Trophoblast cell (in vitro differentiated cells and primary cell): ENCODE measurements around the gene KSR1.

Experiments
- DNase-seq, 2 donors: peaks; one replicate each; pipeline ENCODE4 v3.0.0-alpha.2; 2016
- H2AFZ ChIP-seq: 2 replicates; pipeline ENCODE4 v1.6.1; 2013; ENCODE audit warnings: low read length, moderate library complexity, mild to moderate bottlenecking; ENCODE audit not compliant: insufficient read depth, poor library complexity
- H2AK5ac ChIP-seq: 2 replicates; pipeline ENCODE4 v1.6.1; 2013; ENCODE audit warnings: mild to moderate bottlenecking, low read length
- H2BK120ac ChIP-seq: 2 replicates; pipeline ENCODE4 v1.6.1; 2013; ENCODE audit warnings: low read length, mild to moderate bottlenecking, moderate library complexity; ENCODE audit not compliant: insufficient read depth, poor library complexity
- H2BK12ac ChIP-seq: 2 replicates; pipeline ENCODE4 v1.6.1; 2013; ENCODE audit warnings: mild to moderate bottlenecking, low read length, moderate library complexity
- H2BK5ac ChIP-seq: 2 replicates; pipeline ENCODE4 v1.6.1; 2013; ENCODE audit warnings: low read length, low read depth, moderate library complexity, mild to moderate bottlenecking; ENCODE audit not compliant: poor library complexity
- H3K14ac ChIP-seq: 2 replicates; pipeline ENCODE4 v1.6.1; 2013; ENCODE audit warnings: mild to moderate bottlenecking, low read length
- H3K18ac ChIP-seq: 2 replicates; pipeline ENCODE4 v1.6.1; 2013; ENCODE audit warnings: mild to moderate bottlenecking, low read length
- H3K23ac ChIP-seq: 2 replicates; pipeline ENCODE4 v1.6.1; 2013; ENCODE audit warnings: low read length
- H3K27ac ChIP-seq: 2 replicates; pipeline ENCODE4 v1.5.1; 2013; ENCODE audit warnings: low read depth, mild to moderate bottlenecking, inconsistent platforms, low read length, moderate library complexity
- H3K27me3 ChIP-seq: 2 replicates; pipeline ENCODE4 v1.6.1; 2013; ENCODE audit warnings: inconsistent platforms, mild to moderate bottlenecking, low read length, moderate library complexity; ENCODE audit not compliant: insufficient read depth
- H3K36me3 ChIP-seq, 2 experiments: 1 replicate in 1 of 2; 2 replicates in 1 of 2; pipeline ENCODE4 v1.6.1; 2013; ENCODE audit warnings: low read length in 2 of 2, mild to moderate bottlenecking in 2 of 2, moderate library complexity in 1 of 2; ENCODE audit not compliant: insufficient read depth in 2 of 2, control insufficient read depth in 1 of 2
- H3K4ac ChIP-seq: 2 replicates; pipeline ENCODE4 v1.6.1; 2013; ENCODE audit warnings: low read depth, mild to moderate bottlenecking, low read length, moderate library complexity
- H3K4me1 ChIP-seq, 2 experiments: 1 replicate in 1 of 2; 2 replicates in 1 of 2; pipeline ENCODE4 v1.6.1; 2013; ENCODE audit warnings: low read length in 2 of 2, mild to moderate bottlenecking in 2 of 2, moderate library complexity in 1 of 2; ENCODE audit not compliant: insufficient read depth in 2 of 2, control insufficient read depth in 1 of 2
- H3K4me2 ChIP-seq: 2 replicates; pipeline ENCODE4 v1.6.1; 2013; ENCODE audit warnings: inconsistent platforms, mild to moderate bottlenecking, low read length, moderate library complexity
- H3K4me3 ChIP-seq: 2 replicates; pipeline ENCODE4 v1.5.1; 2013; ENCODE audit warnings: mild to moderate bottlenecking, low read depth, low read length, inconsistent platforms
- H3K79me1 ChIP-seq: one replicate; pipeline ENCODE4 v1.6.1; 2013; ENCODE audit warnings: low read length
- H3K79me2 ChIP-seq: 2 replicates; pipeline ENCODE4 v1.6.1; 2013; ENCODE audit warnings: low read length, mild to moderate bottlenecking; ENCODE audit not compliant: control insufficient read depth, insufficient read depth, poor library complexity
- H3K9ac ChIP-seq: 2 replicates; pipeline ENCODE4 v1.6.1; 2013; ENCODE audit warnings: mild to moderate bottlenecking, low read length
- H3K9me3 ChIP-seq: 2 replicates; pipeline ENCODE4 v1.6.1; 2013; ENCODE audit warnings: low read depth, mild to moderate bottlenecking, control low read depth, inconsistent platforms, low read length; ENCODE audit not compliant: insufficient read depth
- H4K12ac ChIP-seq: 2 replicates; pipeline ENCODE4 v1.6.1; 2013; ENCODE audit warnings: low read depth, mild to moderate bottlenecking, low read length, moderate library complexity
- H4K8ac ChIP-seq: 2 replicates; pipeline ENCODE4 v1.6.1; 2013; ENCODE audit warnings: low read depth, mild to moderate bottlenecking, low read length, moderate library complexity
- H4K91ac ChIP-seq: one replicate; pipeline ENCODE4 v1.6.1; 2013; ENCODE audit warnings: low read depth, mild to moderate bottlenecking, low read length, moderate library complexity
- WGBS: extraction: QIAGEN DNeasy Blood & Tissue Kit; methylation state at CpG from one replicate; pipeline ENCODE4 v1.1.7; 2013; ENCODE audit warnings: missing lambda C conversion rate; ENCODE audit not compliant: insufficient read length, insufficient coverage; ENCODE audit errors: extremely low coverage; 5-methylcytosine and 5-hydroxymethylcytosine counted together

Gene KSR1

DNA sequence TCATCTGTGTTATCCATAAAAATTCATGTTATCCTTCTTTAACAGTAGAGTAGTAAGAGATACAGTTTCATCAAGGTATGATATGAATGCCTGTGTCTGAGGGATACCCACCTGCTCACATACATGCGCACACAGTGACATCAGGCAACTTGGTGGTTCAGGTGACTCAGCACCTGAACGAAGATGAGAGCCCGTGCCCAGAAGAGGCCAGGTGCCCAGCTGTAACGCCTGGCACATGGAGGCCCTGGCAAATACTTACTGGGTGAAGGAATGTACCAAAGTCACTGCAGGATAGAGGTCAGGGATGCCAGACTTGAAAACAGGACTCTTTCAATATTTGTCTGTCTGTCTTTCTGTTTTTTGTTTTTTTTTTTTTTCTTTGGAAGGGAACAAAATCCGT, 102.1 kb downstream of the KSR1 start:
- Histone ChIP-seq H2BK120ac (no peak overlapping the region), H3K4me2 (no peak overlapping the region), H3K36me3 (peaks cover 2 to 4% of the 10 kb centered on the region in 2 experiments), H2BK12ac (no peak overlapping the region), H2BK5ac (no peak overlapping the region), H2AK5ac (no peak overlapping the region), H3K27me3 (no peaks in the 10 kb centered on the region), H3K27ac (no peak overlapping the region), H2AFZ (no peak overlapping the region), H3K18ac (no peak overlapping the region), H3K4me3 (no peak overlapping the region), H4K8ac (no peak overlapping the region), H3K4me1 (peaks cover 0 to 2% of the 10 kb centered on the region in 2 experiments), H3K14ac (no peak overlapping the region), H3K9me3 (no peaks in the 10 kb centered on the region), H3K4ac (no peak overlapping the region), H4K91ac (no peak overlapping the region), H3K9ac (no peak overlapping the region), H4K12ac (no peak overlapping the region), H3K79me2 (no peaks in the 10 kb centered on the region), H3K23ac (no peak overlapping the region), H3K79me1 (peaks cover under 1% of the 10 kb centered on the region)
- DNase-seq: peak in 1 of 2 donors; percentile 42
- WGBS: no CpG with 5 or more reads among the region's 5 CpGs

- no peak overlapping the region for H3K23ac ChIP-seq
- peaks cover 0 to 2% of the 10 kb centered on the region in 2 experiments for H3K4me1 ChIP-seq
- H4K12ac ChIP-seq: no peak overlapping the region
- no peak overlapping the region for H2BK12ac ChIP-seq
- H3K27ac ChIP-seq: no peak overlapping the region
- H3K27me3 ChIP-seq: no peaks in the 10 kb centered on the region
- H3K18ac ChIP-seq: no peak overlapping the region
- H2BK120ac ChIP-seq: no peak overlapping the region
- WGBS: no CpG with 5 or more reads among the region's 12 CpGs
- H4K91ac ChIP-seq: no peak overlapping the region
- no peak overlapping the region for H2BK5ac ChIP-seq
- H2AK5ac ChIP-seq: no peak overlapping the region
- no peaks in the 10 kb centered on the region for H3K79me1 ChIP-seq
- H3K4ac ChIP-seq: no peak overlapping the region
- no peak overlapping the region for H3K14ac ChIP-seq
- H4K8ac ChIP-seq: no peak overlapping the region
- no peaks in the 10 kb centered on the region for H3K79me2 ChIP-seq
- H2AFZ ChIP-seq: no peak overlapping the region
- no peak overlapping the region for H3K9ac ChIP-seq
- no peak overlapping the region for H3K4me2 ChIP-seq
- H3K4me3 ChIP-seq: no peak overlapping the region
- H3K9me3 ChIP-seq: no peaks in the 10 kb centered on the region
- H3K36me3 ChIP-seq: peaks cover 4 to 5% of the 10 kb centered on the region in 2 experiments
- DNase-seq: peak; percentile 44 to 71
Observed at GRCh38 chr17:27558842-27559505, 102.7 kb downstream of the KSR1 start.

DNA sequence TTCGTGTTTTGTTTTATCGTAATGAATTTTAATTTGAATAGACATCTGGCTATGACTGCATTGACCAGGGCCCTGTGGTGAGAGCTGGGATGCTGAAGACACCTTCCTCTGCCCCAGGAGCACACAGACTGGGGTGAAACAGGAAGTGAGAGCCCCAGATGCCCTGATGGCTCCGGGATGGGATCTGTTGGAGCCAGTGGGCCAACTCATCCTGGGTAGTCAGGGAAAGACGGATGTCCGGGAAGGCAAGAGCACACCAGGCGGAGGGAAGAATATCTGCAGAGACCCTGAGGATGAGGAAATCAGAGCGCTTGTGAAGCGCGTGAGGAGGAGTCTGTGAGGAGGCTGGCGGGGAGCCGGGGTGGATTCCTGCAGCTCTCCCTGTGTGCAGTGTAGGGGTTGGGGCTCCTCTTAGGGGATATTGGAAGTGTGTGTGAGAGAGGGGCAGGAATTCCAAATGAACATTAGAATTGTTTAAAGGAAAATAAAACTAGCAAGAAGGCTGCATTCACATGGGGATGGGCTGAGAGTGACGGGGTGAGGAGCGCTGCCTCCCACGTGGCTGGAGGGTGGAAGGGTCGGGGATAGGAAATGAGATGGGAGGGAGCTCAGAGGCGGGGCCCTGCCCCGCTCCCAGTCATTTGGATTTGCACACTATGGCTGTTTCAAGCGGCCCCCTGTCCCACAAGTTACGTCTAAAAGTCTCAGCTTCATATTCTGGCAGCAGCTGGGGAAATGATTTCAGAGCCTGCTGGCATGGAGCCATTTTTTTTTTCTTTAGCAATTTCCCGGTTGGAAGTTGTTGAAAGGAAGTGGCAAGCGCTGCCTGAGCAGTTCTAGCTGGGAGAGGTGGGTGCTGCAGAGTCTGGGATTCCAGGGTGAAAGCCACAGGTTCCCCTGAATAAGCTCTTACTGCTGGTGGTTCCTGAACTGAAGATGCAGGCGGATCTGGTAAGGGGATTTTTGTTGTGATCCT, 103.5 kb downstream of the KSR1 start:
- Histone ChIP-seq H3K4me3 (no peak overlapping the region), H3K4me1 (peaks cover 0 to 2% of the 10 kb centered on the region in 2 experiments), H4K12ac (no peak overlapping the region), H3K4me2 (no peak overlapping the region), H3K23ac (no peak overlapping the region), H3K36me3 (peaks cover 2 to 5% of the 10 kb centered on the region in 2 experiments), H3K18ac (no peak overlapping the region), H3K27me3 (no peaks in the 10 kb centered on the region), H2BK120ac (no peak overlapping the region), H4K91ac (no peak overlapping the region), H4K8ac (no peak overlapping the region), H3K27ac (no peak overlapping the region), H3K14ac (no peak overlapping the region), H3K79me1 (no peaks in the 10 kb centered on the region), H3K4ac (no peak overlapping the region), H3K9ac (no peak overlapping the region), H3K9me3 (no peaks in the 10 kb centered on the region), H2BK5ac (no peak overlapping the region), H2AFZ (no peak overlapping the region), H2BK12ac (no peak overlapping the region), H3K79me2 (no peaks in the 10 kb centered on the region), H2AK5ac (no peak overlapping the region)
- WGBS: no CpG with 5 or more reads among the region's 22 CpGs
- DNase-seq: no peak

- no peak overlapping the region for H3K14ac ChIP-seq
- H3K9ac ChIP-seq: no peak overlapping the region
- H3K36me3 ChIP-seq: peaks cover 2 to 5% of the 10 kb centered on the region in 2 experiments
Observed at GRCh38 chr17:27560668-27561067, 104.4 kb downstream of the KSR1 start.

More at GRCh38 chr17:27560668-27561067, 104.4 kb downstream of the KSR1 start:
- no peaks in the 10 kb centered on the region for H3K27me3 ChIP-seq
- no CpG with 5 or more reads among the region's 4 CpGs for WGBS
- no peaks in the 10 kb centered on the region for H3K9me3 ChIP-seq
- peaks cover 0 to 2% of the 10 kb centered on the region in 2 experiments for H3K4me1 ChIP-seq
- H3K79me2 ChIP-seq: no peaks in the 10 kb centered on the region
- no peak overlapping the region for H2AFZ ChIP-seq
- no peak overlapping the region for H3K23ac ChIP-seq
- H3K27ac ChIP-seq: no peak overlapping the region
- no peak overlapping the region for H3K18ac ChIP-seq
- H3K4me3 ChIP-seq: no peak overlapping the region
- no peak overlapping the region for H4K12ac ChIP-seq
- H4K8ac ChIP-seq: no peak overlapping the region
- no peak overlapping the region for H2AK5ac ChIP-seq
- no peak overlapping the region for H3K4ac ChIP-seq
- H2BK5ac ChIP-seq: no peak overlapping the region
- no peak overlapping the region for H4K91ac ChIP-seq
- H2BK120ac ChIP-seq: no peak overlapping the region
- H2BK12ac ChIP-seq: no peak overlapping the region
- H3K4me2 ChIP-seq: no peak overlapping the region
- H3K79me1 ChIP-seq: no peaks in the 10 kb centered on the region
- no peak for DNase-seq
